ENCODE measurements around the gene CDCP2.

Gene CDCP2

GRCh38 chr1:54152696-54153095 is at the start of gene CDCP2:
CDCP2 (minus strand) TSS chr1:54153000; CDS start chr1:54152922, 78 bp downstream.
- DNase-seq = no peak
- no peak for ATAC-seq

GRCh38 chr1:54200519-54200997 is 47.8 kb upstream of the CDCP2 start:
- peak; percentile 1 for ATAC-seq
- DNase-seq = peak; percentile 28

- peak; percentile 90 for DNase-seq
- peak; percentile 98 for ATAC-seq
Measured at GRCh38 chr1:54199765-54200518, 47.1 kb upstream of the CDCP2 start, which contains the start of the genes CYB5RL and MRPL37. CYB5RL (minus strand) TSS chr1:54200030; CDS start chr1:54195616, 4,414 bp downstream. MRPL37 (plus strand) TSS chr1:54200167; CDS start chr1:54200244, 77 bp downstream.

GRCh38 chr1:54199151-54199764 is 46.5 kb upstream of the CDCP2 start:
- ATAC-seq = no peak
- DNase-seq = no peak

- ATAC-seq = no peak
- DNase-seq = no peak
Measured at GRCh38 chr1:54193453-54193852, 40.7 kb upstream of the CDCP2 start.

GRCh38 chr1:54191525-54191924 is 38.7 kb upstream of the CDCP2 start:
- ATAC-seq (no peak), DNase-seq (no peak)

GRCh38 chr1:54190526-54190925 is 37.7 kb upstream of the CDCP2 start:
- no peak for DNase-seq
- no peak for ATAC-seq

- no peak for DNase-seq
- no peak for ATAC-seq
Measured at GRCh38 chr1:54188291-54188690, 35.5 kb upstream of the CDCP2 start.

GRCh38 chr1:54186056-54186455 is 33.3 kb upstream of the CDCP2 start:
- ATAC-seq (no peak), DNase-seq (no peak)

- DNase-seq (no peak), ATAC-seq (peak; percentile 23)
Measured at GRCh38 chr1:54180701-54181360, 28.0 kb upstream of the CDCP2 start.

GRCh38 chr1:54178296-54179070 is 25.7 kb upstream of the CDCP2 start:
- no peak for ATAC-seq
- no peak for DNase-seq

GRCh38 chr1:54177726-54178125 is 24.9 kb upstream of the CDCP2 start:
- ATAC-seq (no peak), DNase-seq (no peak)

- no peak for ATAC-seq
- DNase-seq = no peak
Measured at GRCh38 chr1:54176621-54177327, 24.0 kb upstream of the CDCP2 start.

- DNase-seq (no peak), ATAC-seq (no peak)
Measured at GRCh38 chr1:54174106-54174505, 21.3 kb upstream of the CDCP2 start.

- DNase-seq (no peak), ATAC-seq (no peak)
Measured at GRCh38 chr1:54173681-54174080, 20.9 kb upstream of the CDCP2 start.

- ATAC-seq = no peak
- DNase-seq = no peak
Measured at GRCh38 chr1:54172614-54173599, 20.1 kb upstream of the CDCP2 start.

GRCh38 chr1:54171606-54172005 is 18.8 kb upstream of the CDCP2 start:
- DNase-seq (no peak), ATAC-seq (no peak)

GRCh38 chr1:54171016-54171415 is 18.2 kb upstream of the CDCP2 start:
- no peak for DNase-seq
- no peak for ATAC-seq

GRCh38 chr1:54169068-54169467 is 16.3 kb upstream of the CDCP2 start:
- DNase-seq = no peak
- no peak for ATAC-seq
